Measurements from ENCODE around the gene FHL5.

DNA sequence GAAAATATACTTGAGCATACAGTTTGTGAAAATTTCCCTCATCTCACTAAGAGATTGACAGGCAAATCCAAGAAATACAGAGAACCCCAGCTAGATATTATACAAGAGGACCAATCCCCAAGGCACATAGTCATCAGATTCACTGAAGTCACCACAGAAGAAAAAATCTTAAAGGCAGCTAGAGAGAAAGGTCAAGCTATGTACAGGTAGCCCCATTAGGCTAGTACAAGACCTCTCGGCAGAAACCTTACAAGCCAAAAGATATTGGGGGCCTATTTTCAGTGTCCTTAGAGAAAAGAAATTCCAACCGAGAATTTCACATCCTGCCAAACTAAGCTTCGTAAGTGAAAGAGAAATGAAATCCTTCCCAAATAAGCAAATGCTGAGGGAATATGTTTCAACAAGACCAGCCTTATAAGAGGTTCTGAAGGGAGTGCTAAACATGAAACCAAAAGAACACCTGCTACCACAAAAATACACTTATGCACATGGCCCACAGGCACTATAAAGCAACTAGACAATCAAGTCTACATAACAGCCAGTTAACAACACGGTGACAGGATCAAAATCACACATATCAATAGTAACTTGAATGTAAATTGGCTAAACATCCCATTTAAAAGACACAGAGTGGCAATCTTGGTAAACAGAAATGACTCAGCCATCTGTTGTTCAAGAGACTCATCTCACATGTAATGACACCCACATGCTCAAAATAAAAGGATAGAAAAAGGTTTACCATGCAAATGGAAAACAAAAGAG lies 96.3 kb downstream of the FHL5 start:
- TF ChIP-seq EP300 (IDR thresholded peaks at IDR 0.05), result no peak
- TF ChIP-seq, protein P1, sequence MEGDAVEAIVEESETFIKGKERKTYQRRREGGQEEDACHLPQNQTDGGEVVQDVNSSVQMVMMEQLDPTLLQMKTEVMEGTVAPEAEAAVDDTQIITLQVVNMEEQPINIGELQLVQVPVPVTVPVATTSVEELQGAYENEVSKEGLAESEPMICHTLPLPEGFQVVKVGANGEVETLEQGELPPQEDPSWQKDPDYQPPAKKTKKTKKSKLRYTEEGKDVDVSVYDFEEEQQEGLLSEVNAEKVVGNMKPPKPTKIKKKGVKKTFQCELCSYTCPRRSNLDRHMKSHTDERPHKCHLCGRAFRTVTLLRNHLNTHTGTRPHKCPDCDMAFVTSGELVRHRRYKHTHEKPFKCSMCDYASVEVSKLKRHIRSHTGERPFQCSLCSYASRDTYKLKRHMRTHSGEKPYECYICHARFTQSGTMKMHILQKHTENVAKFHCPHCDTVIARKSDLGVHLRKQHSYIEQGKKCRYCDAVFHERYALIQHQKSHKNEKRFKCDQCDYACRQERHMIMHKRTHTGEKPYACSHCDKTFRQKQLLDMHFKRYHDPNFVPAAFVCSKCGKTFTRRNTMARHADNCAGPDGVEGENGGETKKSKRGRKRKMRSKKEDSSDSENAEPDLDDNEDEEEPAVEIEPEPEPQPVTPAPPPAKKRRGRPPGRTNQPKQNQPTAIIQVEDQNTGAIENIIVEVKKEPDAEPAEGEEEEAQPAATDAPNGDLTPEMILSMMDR (IDR thresholded peaks at IDR 0.05), result no peak

Measured in tibial nerve (tissue), 4 donors.